ENCODE measurements around the gene NMNAT2. TPM values are rescaled to one million over a fixed set of nuclear protein-coding genes. Genes with fewer than 3 reads are reported as not detected.
A peak's percentile ranks its signal among the peaks of the same experiment; 100 is the strongest.

NMNAT2 gene
- total and polyA plus RNA-seq, 2 of the 4 experiments (the other 2 are of a cell fraction), result 0.36 to 2.4 TPM

- TF ChIP-seq RFX5 (IDR thresholded peaks at IDR 0.05; ENCODE audit: low read depth, low read length), result no peak
These were observed 137.1 kb downstream of the NMNAT2 start (continued) for GRCh38 chr1:183281039-183281438.

- Histone ChIP-seq H4K5ac (ENCODE audit: low read depth, low read length) (peak overlapping the region; percentile 98), H3K56ac (ENCODE audit: extremely low read depth, insufficient read depth, low read length) (peak overlapping the region; percentile 77; the same call in 1 of the 2 replicates), H2BK20ac (ENCODE audit: low read depth, low read length) (peak overlapping the region; percentile 99), H3K27ac (ENCODE audit: insufficient read depth, low read length) (peak overlapping the region; percentile 88), H4K8ac (ENCODE audit: low read depth in 2 of 2, low read length in 2 of 2) (peak overlapping the region; percentile 92 to 98), H3K27me3 (ENCODE audit: control insufficient read depth, insufficient read depth, low read length) (no peaks in the 10 kb centered on the region), H2AK5ac (ENCODE audit: low read depth, low read length) (peak overlapping the region; percentile 96), H3K23ac (ENCODE audit: low read depth, low read length) (peak overlapping the region; percentile 99), H3K4me2 (ENCODE audit: low read depth, low read length) (peak overlapping the region; percentile 10; the same call in 1 of the 2 replicates), H3K36me3 (ENCODE audit: control insufficient read depth, insufficient read depth, low read length) (no peaks in the 10 kb centered on the region), H3K9me1 (ENCODE audit: insufficient read depth, low read length) (peaks cover 26% of the 10 kb centered on the region), H3K14ac (replicated peaks; ENCODE audit: low read depth, low read length) (peak overlapping the region; percentile 100), H2AFZ (replicated peaks; ENCODE audit: low read length, poor library complexity) (peak overlapping the region; percentile 90), H4K91ac (ENCODE audit: insufficient read depth, low read depth, low read length) (peak overlapping the region; percentile 98), H3K4me3 (ENCODE audit: insufficient read depth, low read depth, low read length) (no peak overlapping the region), H4K20me1 (ENCODE audit: insufficient read depth, low read length) (no peaks in the 10 kb centered on the region; the same call in 1 of the 2 replicates), H2BK15ac (ENCODE audit: low read depth, low read length) (peak overlapping the region; percentile 98; the same call in 2 of the 3 replicates), H3K4me1 (ENCODE audit: control insufficient read depth, insufficient read depth, low read length) (peaks cover 26% of the 10 kb centered on the region), H2BK5ac (ENCODE audit: low read depth, low read length, poor library complexity, severe bottlenecking) (peak overlapping the region; percentile 99), H3K4ac (ENCODE audit: low read depth, low read length) (peak overlapping the region; percentile 100), H3K79me1 (ENCODE audit: low read depth in 1 of 2, low read length in 2 of 2) (peaks cover 0 to 28% of the 10 kb centered on the region in 2 experiments; a peak in 2 of 4 replicates), H3K9ac (ENCODE audit: low read depth, low read length) (no peak overlapping the region), H2AK9ac (replicated peaks; ENCODE audit: low read depth, low read length, poor library complexity) (peak overlapping the region; percentile 84), H3K18ac (ENCODE audit: low read depth, low read length) (peak overlapping the region; percentile 97), H3K9me3 (ENCODE audit: control insufficient read depth, insufficient read depth, low read length) (no peaks in the 10 kb centered on the region), H2BK120ac (ENCODE audit: low read depth, low read length) (peak overlapping the region; percentile 99)
- ChIA-PET POLR2A (ENCODE audit: unreplicated experiment) (no interaction called here), CTCF (interaction anchor here (0.6 kb wide), 1 partner anchor 241 kb away, joined by 3 read pairs; no protein-coding TSS in a partner anchor)
- ATAC-seq (ENCODE audit: low read depth) (peak; percentile 46), DNase-seq (peak; percentile 88)
- in situ Hi-C loops (cut with MboI; ENCODE audit: low sequenced_read_pairs), result loop anchor here (10.0 kb wide), 1 partner anchor 345 kb away; no protein-coding TSS in a partner anchor
- BruUV-seq (replicated peaks), result no TSS peak
- dilution Hi-C loops (cut with HindIII; ENCODE audit: low sequenced_read_pairs, unreplicated experiment), result no loop called here
- intact Hi-C loops (cut with micrococcal nuclease), result loop anchor here (2.0 to 5.0 kb wide), 4 partner anchors 133 to 407 kb away; partner anchors contain the start of gene SMG7
- WGBS, 2 experiments (ENCODE audit: extremely low coverage in 2 of 2, insufficient read length in 1 of 2), result 48% methylated on average over 5 of the region's 6 CpGs; no CpG with 5 or more reads in 1 of the 2 experiments
- peak; percentile 66 for TF ChIP-seq MAZ (IDR thresholded peaks at IDR 0.05; ENCODE audit: borderline replicate concordance, low read depth, low read length)
- no peak for TF ChIP-seq CHD1 (IDR thresholded peaks at IDR 0.05; ENCODE audit: low read depth, low read length)
- TF ChIP-seq CEBPB (IDR thresholded peaks at IDR 0.05; ENCODE audit: low read depth, low read length), result peak; percentile 99
- no peak for TF ChIP-seq USF2 (IDR thresholded peaks at IDR 0.05; ENCODE audit: low read depth, low read length)
- no peak for TF ChIP-seq ELK1 (IDR thresholded peaks at IDR 0.05; ENCODE audit: borderline replicate concordance, low read depth, low read length)
- 0 out of 2 replicates have a peak, but pooled peaks have one; percentile 37 for TF ChIP-seq MAFK (IDR thresholded peaks at IDR 0.05; ENCODE audit: low read depth, low read length)
- TF ChIP-seq NFE2L2 (IDR thresholded peaks at IDR 0.05; ENCODE audit: low read depth, low read length), result peak; percentile 58; the same call in 1 of the 2 replicates
- TF ChIP-seq RCOR1 (IDR thresholded peaks at IDR 0.05; ENCODE audit: insufficient replicate concordance, low read length), result peak; percentile 38
- TF ChIP-seq CTCF (conservative IDR thresholded peaks at IDR 0.05; ENCODE audit: low read depth, low read length), result no peak
- peak; percentile 42; the same call in 1 of the 2 replicates for TF ChIP-seq MXI1 (IDR thresholded peaks at IDR 0.05; ENCODE audit: borderline replicate concordance, low read depth, low read length)
- TF ChIP-seq BHLHE40 (IDR thresholded peaks at IDR 0.05; ENCODE audit: low read depth, low read length), result peak; percentile 43
- TF ChIP-seq POLR2A (IDR thresholded peaks at IDR 0.05; ENCODE audit: low read depth, low read length), result no peak
These were observed 138.3 kb downstream of the NMNAT2 start for GRCh38 chr1:183279835-183280234.

All from IMR-90 (cell line).